Measurements from ENCODE around the gene PPP2R5D. TPM values are rescaled to one million over a fixed set of nuclear protein-coding genes. Genes with fewer than 3 reads are reported as not detected.

Gene PPP2R5D
- total and polyA plus RNA-seq, 9 of the 15 experiments (the other 6 are each of a cell fraction or from before 2014, with no cell fraction given), result 1.3 to 96.1 (median 38.4) TPM

DNA sequence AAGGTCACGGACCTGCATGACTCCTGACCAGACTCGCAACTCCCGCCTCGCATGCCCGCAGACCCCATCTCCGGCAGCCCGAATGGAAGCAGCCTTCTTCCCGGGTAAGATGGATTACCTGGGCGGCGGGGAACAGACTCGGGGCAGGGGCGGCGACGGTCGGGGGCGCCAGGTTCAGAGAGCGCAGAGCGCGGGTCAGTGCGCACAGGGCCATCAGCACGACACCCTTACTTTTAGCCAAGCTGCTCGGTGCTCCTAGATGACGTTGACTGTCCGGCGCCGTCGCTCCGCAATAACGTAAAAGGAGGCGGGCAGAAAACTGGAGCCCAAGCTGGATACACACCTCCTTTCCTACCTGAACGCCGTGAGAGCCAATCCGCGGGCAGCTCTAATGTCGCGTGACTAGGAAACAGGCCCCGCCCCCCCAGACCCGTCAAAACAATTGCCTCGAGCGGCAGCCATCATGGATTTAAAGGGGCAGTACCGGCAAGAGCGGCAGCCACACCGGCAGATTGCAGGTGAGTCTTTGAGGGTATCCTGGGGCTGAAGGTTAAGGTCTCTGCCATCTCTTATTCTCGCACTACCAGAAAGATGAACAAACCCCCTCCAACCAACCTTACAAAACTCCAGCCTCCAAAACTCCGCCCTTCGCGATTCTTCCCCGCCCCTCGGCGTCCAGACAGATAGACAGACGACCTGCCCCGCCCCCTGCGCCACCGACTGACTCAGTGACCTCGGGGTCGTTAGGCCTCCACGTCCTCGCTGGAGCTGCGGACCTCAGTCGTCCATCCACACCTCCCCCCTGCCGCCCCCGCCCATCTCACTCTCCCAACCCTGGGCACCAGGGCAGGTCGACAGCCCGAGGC, 75.0 kb downstream of the PPP2R5D start, which contains the start of the genes KLC4 and MRPL2 (continued):
- TF ChIP-seq, protein P1, sequence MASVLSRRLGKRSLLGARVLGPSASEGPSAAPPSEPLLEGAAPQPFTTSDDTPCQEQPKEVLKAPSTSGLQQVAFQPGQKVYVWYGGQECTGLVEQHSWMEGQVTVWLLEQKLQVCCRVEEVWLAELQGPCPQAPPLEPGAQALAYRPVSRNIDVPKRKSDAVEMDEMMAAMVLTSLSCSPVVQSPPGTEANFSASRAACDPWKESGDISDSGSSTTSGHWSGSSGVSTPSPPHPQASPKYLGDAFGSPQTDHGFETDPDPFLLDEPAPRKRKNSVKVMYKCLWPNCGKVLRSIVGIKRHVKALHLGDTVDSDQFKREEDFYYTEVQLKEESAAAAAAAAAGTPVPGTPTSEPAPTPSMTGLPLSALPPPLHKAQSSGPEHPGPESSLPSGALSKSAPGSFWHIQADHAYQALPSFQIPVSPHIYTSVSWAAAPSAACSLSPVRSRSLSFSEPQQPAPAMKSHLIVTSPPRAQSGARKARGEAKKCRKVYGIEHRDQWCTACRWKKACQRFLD (CRISPR knock-in tag; IDR thresholded peaks at IDR 0.05), result no peak
- TF ChIP-seq SETDB1 (IDR thresholded peaks at IDR 0.05; ENCODE audit: low read length) (no peak), ATF6 (CRISPR knock-in tag; IDR thresholded peaks at IDR 0.05) (no peak), TSC22D4 (tag; IDR thresholded peaks at IDR 0.05) (no peak), NFXL1 (CRISPR knock-in tag; IDR thresholded peaks at IDR 0.05) (no peak), RAD51 (IDR thresholded peaks at IDR 0.05; ENCODE audit: borderline replicate concordance, low read depth) (peak; percentile 73; the same call in 1 of the 2 replicates), CREBBP (IDR thresholded peaks at IDR 0.05; ENCODE audit: low read depth, low read length) (no peak), ZNF184 (CRISPR knock-in tag; IDR thresholded peaks at IDR 0.05) (no peak), ZNF23 (CRISPR knock-in tag; IDR thresholded peaks at IDR 0.05) (no peak), NR2C2 (CRISPR knock-in tag; IDR thresholded peaks at IDR 0.05) (no peak; the same call in 1 of the 2 replicates), NR2C2 (tag; IDR thresholded peaks at IDR 0.05) (peak; percentile 93), CHCHD3 (CRISPR knock-in tag; IDR thresholded peaks at IDR 0.05) (no peak; the same call in 1 of the 2 replicates), ZBED1 (IDR thresholded peaks at IDR 0.05) (peak; percentile 25; the same call in 1 of the 2 replicates), NFE2L1 (tag; IDR thresholded peaks at IDR 0.05; ENCODE audit: borderline replicate concordance, low read depth) (no peak), MEF2A (IDR thresholded peaks at IDR 0.05; ENCODE audit: control insufficient read depth, low read depth, low read length) (no peak), NONO (IDR thresholded peaks at IDR 0.05; ENCODE audit: low read depth in 2 of 2, low read length in 1 of 2) (no peak), CEBPB (tag; IDR thresholded peaks at IDR 0.05) (no peak), ETV5 (CRISPR knock-in tag; IDR thresholded peaks at IDR 0.05; ENCODE audit: low read depth) (peak; percentile 50; the same call in 1 of the 2 replicates), SUPT5H (IDR thresholded peaks at IDR 0.05) (peak; percentile 96)
- TF ChIP-seq, protein P2, sequence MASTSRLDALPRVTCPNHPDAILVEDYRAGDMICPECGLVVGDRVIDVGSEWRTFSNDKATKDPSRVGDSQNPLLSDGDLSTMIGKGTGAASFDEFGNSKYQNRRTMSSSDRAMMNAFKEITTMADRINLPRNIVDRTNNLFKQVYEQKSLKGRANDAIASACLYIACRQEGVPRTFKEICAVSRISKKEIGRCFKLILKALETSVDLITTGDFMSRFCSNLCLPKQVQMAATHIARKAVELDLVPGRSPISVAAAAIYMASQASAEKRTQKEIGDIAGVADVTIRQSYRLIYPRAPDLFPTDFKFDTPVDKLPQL (IDR thresholded peaks at IDR 0.05; ENCODE audit: extremely low read depth, insufficient read length), result peak; percentile 40
- TF ChIP-seq, protein P3, sequence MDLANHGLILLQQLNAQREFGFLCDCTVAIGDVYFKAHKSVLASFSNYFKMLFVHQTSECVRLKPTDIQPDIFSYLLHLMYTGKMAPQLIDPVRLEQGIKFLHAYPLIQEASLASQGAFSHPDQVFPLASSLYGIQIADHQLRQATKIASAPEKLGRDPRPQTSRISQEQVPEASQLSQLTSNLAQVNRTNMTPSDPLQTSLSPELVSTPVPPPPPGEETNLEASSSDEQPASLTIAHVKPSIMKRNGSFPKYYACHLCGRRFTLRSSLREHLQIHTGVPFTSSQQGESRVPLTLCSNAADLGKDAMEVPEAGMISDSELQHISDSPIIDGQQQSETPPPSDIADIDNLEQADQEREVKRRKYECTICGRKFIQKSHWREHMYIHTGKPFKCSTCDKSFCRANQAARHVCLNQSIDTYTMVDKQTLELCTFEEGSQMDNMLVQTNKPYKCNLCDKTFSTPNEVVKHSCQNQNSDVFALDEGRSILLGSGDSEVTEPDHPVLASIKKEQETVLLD (IDR thresholded peaks at IDR 0.05), result no peak
- TF ChIP-seq, protein P4, sequence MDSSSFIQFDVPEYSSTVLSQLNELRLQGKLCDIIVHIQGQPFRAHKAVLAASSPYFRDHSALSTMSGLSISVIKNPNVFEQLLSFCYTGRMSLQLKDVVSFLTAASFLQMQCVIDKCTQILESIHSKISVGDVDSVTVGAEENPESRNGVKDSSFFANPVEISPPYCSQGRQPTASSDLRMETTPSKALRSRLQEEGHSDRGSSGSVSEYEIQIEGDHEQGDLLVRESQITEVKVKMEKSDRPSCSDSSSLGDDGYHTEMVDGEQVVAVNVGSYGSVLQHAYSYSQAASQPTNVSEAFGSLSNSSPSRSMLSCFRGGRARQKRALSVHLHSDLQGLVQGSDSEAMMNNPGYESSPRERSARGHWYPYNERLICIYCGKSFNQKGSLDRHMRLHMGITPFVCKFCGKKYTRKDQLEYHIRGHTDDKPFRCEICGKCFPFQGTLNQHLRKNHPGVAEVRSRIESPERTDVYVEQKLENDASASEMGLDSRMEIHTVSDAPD (CRISPR knock-in tag; IDR thresholded peaks at IDR 0.05), result no peak

Measured in K562 (cell line).